Measurements from ENCODE around the gene ATP1B1.
A peak's percentile ranks its signal among the peaks of the same experiment; 100 is the strongest.

ATP1B1 gene

DNA sequence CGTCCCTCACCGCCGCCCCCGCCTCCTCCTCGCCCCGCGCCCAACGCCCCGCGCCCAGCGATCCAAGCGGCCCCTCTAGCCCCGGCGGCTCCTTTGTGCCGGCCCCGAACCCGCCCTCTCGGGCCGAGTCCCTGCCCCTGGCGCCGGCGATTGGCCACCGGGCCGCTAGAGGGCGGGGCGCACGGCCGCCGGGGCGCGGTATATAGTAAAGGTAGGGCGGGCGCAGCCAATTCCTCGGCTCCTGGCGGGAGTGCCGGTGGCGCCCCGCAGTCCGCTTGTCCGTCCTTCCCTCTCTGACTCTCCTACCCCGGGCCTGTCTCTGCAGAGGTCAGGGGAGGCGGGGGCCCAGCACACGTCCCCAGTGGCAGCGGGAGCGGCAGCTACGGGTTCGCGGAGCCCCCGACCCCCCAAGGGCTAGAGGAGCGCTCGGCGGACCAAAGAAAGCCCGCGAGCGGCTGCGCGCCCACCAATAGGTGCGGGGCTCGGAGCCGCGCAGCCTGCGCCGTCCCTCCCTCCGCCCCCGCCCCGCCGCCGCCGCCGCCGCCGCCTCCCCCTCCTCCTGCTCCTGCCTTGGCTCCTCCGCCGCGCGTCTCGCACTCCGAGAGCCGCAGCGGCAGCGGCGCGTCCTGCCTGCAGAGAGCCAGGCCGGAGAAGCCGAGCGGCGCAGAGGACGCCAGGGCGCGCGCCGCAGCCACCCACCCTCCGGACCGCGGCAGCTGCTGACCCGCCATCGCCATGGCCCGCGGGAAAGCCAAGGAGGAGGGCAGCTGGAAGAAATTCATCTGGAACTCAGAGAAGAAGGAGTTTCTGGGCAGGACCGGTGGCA is at the start of gene ATP1B1:
Gene ATP1B1, plus strand, starts transcription at position 596 of the 826 bp plus-strand sequence. Its CDS starts 140 bp downstream, at position 736.
- DNase-seq (ENCODE audit: low read depth, low spot score) = peak; percentile 63

DNA sequence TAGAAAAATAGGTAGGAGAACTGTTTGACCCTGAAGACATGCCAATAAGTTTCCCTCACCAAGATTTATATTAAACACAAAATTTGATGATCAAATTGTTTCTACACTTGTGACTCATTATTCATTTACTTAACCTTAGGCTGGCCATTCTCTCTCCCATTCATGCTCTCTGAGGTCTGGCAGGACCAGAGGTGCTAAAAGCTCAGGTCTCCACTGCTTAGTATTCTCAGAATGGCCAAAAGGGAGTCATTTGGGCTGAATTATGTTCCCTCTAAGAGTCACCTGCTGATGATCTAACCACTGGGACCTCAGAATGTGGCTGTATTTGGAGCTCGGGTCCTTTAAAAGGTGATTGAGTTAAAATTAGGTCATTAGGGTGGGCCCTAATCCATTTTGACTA is 47.1 kb upstream of the ATP1B1 start:
- no peak for DNase-seq (ENCODE audit: low read depth, low spot score)

DNA sequence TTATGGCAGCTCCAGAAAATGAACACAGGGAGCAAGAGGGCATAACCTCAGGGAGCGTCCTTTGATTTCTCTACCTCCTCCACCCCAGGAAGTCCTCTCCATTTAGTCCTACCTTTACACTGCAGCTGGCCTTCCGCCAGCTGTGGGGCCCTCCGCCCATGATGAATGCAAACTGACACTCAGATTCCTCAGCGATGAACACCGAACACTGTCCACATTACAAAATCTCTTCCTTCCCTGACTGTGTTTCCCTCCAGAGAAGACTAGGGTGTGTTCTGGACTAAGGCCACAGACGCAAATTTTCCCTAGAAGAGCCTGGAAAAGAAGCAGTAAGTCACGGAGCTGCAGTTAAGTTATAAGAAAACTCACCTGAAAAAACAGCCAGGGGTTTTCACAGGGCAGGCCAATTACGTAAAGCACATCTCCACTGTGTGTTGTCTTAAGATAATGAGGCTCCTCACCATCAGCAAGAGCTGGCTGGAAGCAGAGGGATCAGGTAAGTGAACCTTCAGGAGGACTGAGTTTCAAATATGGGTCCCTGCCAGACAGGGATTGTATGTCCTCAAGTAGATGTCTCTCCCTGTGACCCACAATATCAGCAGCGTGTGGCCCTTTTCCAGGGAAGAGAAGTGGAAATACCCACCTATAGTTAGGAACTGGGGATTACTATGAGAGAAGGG is 46.3 kb upstream of the ATP1B1 start:
- no peak for DNase-seq (ENCODE audit: low read depth, low spot score)

DNA sequence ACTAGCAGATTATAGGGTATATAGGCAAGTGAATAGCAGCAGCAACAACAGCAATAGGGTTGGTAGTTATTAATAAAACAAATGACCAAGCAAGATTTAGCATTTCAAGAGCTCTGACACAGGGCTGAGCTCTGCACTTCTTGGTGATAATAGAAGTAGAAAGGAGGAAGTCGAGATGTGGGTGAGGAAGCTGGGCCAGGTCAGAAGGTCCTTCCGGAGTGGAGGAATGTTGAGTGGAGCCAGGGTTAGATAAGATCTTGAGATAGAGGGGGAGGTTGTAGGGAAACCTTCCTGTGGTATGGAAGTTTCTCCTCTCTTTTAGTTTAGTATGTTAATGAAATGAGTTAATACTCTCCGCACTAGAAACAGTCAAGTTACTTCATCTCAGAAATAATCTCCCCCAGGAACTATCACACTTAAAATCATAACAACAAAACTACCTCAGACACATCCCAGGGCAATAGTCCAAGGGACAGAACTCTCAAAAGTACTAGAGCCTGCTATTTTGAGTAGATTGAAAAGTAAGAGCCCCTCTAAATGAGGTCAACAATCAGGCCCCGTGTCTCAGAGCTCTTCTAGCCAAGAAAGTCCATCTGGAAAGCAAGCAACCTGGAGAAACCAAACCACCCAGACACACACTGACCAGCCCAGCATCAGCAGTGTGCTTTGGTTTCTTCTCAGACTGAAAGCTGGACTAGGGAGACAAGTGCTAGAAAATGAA is 45.4 kb upstream of the ATP1B1 start:
- DNase-seq (ENCODE audit: low read depth, low spot score) = no peak

DNA sequence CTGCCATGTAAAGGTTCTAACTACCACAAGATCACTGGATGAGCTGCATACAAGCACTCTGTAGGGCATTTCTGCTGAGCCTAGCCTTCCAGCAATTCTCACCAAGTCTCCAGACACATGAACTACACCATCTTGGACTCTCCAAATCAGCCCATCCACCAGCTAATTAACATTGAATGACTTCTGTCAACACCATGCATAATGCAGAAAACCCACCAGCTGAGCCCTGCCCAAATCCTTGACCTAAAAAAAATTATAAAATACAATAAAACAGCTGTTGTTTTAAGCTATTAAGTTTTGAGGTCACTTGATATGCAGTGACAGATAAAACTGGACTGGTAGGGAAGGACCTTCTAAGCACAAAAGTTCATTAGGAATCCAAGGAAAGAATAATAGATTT is 44.3 kb upstream of the ATP1B1 start:
- DNase-seq (ENCODE audit: low read depth, low spot score) = no peak

DNA sequence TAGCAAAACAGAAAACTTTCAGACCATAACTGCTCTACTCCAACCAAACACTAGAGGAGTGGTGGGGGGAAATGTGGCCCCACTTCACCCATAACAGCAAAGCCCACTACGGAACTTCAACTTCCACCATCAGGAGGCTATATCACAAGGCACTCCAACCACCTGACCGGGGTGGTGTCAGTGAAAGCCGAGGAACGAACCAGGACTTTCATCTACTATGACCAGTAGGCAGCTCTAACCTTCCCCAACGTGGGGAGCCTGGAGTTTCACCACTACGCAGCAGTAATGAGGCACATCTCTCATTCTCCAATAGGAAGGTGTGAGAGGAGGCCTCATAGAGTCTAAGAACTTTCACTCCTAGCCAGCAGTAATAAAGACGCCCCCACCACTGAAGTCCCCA is 42.4 kb upstream of the ATP1B1 start:
- DNase-seq (ENCODE audit: low read depth, low spot score) = no peak

DNA sequence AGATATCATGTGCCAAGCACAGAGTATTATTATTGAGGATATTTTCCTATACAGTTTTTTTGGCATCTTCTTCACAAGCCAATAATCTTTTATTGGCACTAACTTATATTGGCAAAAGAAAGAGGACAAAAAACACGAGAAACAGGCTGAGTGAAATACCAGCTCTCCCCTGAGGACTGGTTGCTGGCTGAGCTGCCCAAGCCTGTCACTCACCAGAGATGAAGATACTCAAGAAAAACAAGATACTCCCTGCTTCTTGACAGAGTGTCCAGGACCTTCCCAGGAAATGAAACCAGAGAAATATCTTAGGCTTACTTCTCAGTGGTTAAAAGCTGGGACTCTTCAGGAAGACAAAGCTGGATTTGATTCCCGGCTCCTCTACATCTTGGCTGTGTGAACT is 35.9 kb upstream of the ATP1B1 start:
- DNase-seq (ENCODE audit: low read depth, low spot score) = no peak

DNA sequence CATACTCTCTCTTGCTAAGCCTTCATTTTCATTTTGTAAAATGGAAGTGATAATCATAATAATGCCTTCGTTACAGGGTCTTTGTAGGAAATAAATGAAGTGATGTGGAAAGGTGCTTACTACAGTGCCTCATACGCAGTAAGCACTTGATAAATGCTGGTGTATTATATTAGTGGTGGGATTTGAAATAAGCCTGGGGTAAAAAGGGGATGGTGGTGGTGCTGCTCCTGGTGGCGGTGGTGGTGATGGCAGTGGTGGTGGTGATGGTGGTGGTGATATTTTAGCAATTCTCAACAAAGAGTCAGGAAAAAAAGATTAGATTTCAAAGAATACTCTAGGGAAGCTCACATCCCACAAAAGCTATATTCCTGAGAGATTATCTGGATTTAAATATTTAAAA is 35.5 kb upstream of the ATP1B1 start:
- no peak for DNase-seq (ENCODE audit: low read depth, low spot score)

DNA sequence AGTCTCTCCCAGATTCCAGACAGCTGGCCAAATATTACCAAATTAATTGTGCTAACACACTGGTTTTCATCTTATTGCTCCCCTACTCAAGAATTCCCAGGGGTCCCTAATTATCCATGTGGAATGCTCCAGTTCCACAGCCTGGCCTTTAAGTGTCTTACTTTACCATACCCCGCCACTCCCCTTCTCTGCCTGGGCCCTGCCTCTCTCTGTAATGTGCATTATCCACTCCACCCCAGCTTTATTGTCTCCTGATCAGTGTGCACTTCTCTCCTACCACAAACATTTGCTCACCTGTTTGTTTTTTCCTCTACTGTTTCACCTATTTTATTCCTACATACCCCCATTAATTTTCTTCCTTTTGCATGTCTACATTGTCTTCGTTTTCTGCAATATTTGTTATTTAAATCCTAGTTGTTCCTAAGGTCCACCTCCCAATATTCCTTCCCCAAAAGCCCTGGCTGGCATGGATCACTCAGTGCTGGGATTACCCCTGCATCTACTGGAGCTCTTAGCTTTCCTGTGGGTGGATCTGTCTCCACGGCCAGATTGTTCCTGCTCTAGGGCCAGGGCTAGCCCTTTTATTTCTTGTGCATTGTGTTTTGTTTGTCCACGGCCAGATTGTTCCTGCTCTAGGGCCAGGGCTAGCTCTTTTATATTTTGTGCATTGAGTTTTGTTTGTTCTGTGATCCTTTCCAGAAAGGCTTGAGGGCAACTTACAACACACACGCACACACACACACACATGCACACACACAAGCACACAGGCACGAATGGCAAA is 33.4 kb upstream of the ATP1B1 start:
- DNase-seq (ENCODE audit: low read depth, low spot score) = no peak

DNA sequence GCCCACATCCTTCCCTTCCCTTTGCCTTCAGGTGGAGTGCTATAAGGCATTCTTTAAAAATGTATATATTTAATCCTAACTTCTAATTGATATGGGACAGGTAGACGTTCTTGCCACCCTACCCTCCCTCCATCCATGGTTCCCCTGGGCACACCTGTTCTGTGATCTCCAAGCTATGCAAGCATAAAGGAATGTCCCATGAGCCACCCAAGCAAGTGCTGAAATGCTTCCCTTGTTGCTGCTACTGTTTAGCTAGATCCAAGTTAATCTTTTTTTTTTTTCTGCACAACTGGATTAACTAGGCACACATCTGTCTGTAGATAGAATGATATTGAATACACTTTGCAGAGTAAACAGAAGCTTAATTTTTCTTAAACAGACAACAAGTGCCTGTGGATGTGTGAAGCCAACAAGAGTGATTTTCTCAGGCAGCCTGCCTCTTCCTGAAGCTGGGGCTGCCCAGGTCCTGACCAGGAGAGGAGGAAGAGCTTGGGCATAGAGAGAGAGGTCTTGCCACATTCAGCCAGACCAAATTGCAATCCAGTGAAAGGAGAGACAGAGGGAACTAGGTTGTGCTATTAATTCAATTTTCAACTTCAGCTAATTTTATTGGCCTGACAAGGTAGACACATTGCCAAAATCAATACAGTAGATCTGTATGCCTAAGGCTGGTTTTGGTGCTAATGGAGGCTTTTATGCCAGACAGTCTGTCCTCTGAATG is 28.2 kb upstream of the ATP1B1 start:
- no peak for DNase-seq (ENCODE audit: low read depth, low spot score)

DNA sequence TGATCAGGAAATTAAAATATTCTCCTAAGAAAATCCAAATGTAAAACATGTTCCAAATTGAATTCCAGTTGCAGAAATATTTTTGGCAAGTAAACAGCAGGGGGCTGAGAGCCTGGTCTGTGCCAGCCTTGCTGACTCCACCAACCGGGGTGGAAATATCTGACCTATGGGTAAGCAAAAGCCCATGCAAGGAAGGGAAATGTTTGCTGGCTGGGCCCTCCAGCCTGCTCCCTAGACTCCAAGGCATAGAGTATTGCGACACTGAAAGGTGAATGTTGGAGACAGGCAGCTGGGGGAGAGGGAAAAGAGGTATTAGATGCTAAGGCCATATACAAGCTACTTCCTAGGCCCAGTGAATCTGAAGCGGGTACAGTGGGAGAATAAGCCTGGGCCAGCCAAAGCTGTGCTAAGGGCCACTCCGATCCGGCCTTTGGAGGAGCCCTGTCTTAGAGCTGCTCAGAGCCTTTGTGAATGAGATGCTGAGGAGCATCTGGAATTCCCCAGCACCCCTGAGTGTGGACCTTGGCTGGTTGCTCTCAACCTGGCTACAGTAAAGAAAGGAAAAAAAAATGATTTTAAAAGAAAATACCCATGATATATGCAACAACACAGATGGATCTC is 24.9 kb upstream of the ATP1B1 start:
- no peak for DNase-seq (ENCODE audit: low read depth, low spot score)

DNA sequence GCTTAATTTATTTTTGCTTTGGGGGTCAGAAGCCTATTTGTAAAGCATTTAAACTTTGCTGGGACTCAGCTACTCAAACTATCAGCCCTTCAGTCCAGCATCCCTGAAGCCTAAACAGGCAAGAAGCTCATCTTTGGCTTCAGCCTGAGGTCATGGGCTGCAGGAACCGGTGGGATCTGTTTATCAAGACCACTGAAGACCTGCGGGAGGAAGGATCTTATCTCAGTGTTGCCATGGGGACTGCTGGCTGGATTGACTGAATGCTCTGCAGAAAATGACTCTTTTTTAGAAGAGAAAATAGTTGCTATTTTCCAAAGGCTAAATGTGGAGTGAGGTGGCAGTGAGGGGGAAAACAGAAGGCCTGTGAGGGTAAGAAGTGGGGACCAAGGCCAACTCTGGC is 20.6 kb upstream of the ATP1B1 start:
- DNase-seq (ENCODE audit: low read depth, low spot score) = no peak

DNA sequence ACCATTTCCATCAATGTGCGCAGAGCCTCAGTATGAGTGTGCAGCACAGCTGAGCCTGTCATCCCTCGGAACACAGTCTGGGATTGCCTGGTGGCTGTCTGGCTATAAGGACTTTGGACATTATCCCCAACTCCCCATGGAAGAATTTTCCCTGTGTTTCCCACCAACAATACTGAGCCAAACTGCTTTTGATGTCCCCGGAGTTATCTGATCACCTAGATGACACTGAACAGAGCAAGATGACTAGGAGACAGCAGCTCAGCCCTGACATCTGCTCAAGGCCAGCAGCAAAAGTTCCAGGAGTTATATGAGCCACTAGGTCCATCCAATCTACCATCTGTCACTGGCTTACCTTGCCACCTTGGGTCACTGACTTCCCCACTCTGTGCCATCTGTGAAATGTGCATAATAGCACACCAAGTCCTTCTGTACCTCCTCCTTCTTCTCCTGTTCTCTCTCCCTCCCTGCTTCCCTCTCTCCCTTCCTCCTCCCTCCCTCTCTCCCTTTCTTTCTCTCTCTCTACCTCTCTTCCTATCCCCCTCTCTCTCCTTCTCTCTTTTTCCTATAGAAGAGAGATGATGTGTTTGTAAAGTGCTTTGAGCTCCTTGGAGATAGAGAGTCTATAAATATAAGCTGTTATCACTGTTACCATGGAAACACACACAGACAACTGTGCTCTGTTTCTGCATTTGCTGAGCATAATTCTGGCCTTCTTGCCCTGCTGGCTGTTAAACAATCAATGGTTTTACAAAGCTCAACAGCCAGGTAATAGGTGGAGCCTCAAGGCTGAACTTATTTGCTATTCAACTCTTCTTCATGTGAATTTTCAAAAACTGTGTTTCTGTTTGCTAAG is 19.7 kb upstream of the ATP1B1 start:
- no peak for DNase-seq (ENCODE audit: low read depth, low spot score)

DNA sequence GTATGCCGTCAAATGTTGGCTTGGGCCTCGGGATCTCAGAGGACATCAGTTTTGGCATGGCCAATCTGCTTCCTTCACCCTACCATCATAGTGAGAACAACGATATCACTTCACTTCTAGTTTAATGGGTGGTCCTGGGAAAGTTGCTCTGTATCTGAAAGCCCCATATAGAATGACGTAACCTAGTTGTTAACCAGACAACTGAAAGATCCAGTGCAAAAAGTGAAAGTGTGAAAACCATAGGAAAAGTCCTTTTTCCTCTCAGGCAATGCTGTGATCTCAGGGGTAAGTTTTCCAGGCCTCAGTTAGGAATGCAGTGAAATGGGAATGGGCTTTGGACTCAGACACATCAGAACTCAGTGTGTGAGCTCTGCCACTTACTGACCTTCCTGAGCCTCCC is 18.6 kb upstream of the ATP1B1 start:
- no peak for DNase-seq (ENCODE audit: low read depth, low spot score)

DNA sequence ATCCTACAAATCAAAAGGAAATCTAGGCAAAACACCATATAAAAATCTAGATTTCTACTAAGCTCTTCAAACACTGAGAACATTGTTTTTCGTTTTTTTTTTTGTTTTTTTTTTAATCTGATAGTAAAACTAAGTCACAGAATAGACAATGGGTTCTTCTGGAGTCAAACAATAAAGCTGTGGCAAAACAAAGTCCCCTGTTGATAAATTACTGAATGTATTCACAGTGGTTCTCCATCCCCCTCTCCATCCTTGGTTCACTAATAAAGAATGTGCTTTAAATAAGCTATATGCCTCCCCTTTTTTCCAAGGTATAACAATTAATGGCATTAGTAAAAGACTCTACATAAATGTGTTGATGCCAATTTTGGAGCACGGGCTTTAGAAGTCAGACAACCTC is 16.7 kb upstream of the ATP1B1 start:
- no peak for DNase-seq (ENCODE audit: low read depth, low spot score)

DNA sequence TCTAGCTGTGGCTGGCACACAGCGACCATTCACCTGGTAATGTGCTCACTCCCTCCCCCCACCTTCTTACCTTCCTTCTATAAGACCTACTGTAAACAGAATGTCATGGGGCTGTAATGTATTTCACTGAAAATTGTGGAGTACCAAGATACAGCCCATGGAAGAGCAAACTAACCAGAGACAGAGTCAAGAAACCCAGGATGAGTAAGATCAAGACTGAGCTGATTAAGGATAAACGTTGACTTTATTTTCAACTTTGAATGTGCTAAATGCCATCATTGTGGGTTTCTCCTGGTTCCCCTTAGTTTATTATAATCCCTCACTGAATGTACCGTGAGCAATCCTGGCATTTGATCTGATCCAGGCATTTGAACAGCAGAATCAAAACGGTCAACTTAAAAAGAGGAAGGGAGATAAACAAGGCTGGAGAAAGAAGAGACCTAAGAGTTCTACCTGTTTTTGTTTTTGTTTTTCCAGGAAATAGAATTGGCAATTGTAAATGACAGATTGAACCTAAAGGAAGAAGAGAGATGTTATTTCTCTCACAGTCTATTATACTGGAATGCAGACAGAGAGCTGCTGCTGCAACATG is 16.1 kb upstream of the ATP1B1 start:
- DNase-seq (ENCODE audit: low read depth, low spot score) = no peak

DNA sequence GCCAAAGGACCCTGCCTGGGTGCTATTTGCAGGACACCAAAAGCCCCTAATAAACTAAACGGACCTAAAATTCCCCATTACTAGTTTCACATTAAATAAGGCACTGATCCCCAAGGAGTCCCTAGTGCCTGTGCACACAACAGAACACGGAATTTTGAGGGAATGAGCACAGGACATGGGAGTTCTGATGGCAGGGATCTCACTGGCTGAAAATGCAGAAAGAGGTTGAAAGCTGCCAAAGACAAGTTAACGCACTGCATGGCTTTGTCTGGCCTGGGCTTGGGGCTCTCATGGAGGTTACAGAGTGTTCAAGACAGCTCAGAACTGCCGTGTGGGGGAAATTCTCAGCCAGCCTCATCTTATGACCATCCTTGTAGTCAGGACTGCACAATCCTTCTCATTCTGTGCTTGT is 15.6 kb upstream of the ATP1B1 start:
- DNase-seq (ENCODE audit: low read depth, low spot score) = no peak

DNA sequence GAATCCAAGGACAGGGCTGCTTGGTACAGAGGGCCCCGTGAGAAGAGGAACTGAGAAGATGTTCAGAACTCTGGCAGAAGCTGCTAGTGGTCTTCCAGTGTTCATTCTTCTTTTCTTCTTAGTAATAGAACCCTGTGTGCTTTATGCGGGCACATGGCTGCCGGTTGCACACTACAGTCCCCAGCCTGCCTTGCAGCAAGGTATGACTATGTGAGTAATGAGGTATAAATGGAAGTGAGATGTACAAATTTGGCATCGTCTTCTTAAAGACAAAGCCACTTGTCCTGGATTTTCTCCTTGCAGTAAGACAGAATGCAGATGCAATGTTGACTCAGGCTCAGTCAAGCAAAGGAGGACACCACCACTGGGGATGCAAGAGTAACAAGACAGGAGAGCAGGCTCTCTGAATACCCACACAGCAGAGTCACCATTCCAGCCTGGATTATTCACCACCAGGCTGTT is 15.0 kb upstream of the ATP1B1 start:
- no peak for DNase-seq (ENCODE audit: low read depth, low spot score)

DNA sequence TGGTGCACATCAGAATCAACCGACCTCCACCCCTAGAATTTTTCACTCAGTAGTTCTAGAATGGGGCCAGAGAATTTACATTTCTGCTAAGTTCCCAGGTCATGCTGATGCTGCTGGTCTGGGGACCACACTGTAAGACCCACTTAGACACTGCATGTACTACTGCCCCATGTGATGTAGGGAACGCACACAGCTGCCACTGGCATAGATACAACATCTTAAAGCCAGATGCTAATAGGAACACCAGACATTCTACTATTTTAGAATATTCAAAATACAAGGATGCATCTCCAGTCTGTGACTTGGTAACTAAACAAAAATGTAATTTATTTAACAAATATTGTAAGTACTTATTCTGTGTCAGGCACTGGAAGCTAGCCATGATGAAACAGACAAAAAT is 14.1 kb upstream of the ATP1B1 start:
- DNase-seq (ENCODE audit: low read depth, low spot score) = no peak
